DND-41 (cell line): ENCODE results near the gene FBN1.

Experiments
- EZH2 ChIP-seq: IDR thresholded peaks from 3 replicates; pipeline ENCODE4 v1.6.1; 2012; ENCODE audit warnings: borderline replicate concordance, low read depth, mild to moderate bottlenecking, moderate library complexity, low read length, inconsistent platforms; ENCODE audit not compliant: severe bottlenecking
- TF ChIP-seq, protein P1 (sequence below): IDR thresholded peaks from 2 replicates; pipeline ENCODE4 v1.5.1; 2012; ENCODE audit warnings: borderline replicate concordance, low read length, moderate library complexity, mild to moderate bottlenecking; ENCODE audit not compliant: poor library complexity, severe bottlenecking; ENCODE audit errors: extremely low read depth

DNA sequence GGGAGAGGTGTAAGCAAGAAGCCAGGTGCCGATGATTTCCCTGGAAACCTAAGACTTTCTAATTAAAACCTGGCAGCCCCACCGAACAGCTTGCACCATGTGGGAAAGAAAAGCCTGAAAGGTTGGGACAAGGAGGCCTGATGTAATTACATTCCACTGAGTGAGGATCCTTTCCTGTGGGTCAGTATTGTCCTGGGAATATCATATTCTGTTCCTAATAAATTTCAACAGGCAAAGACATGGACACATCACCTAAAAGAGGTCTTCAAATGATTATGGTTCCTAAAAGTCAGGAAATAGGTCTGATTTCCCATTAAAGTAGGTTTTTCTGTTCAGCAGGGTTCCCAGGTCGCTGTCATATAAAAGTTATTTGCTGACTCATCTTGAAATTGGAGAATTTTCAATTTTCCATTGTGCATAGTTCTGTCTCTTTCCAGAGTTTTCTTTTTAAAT is 255.8 kb downstream of the FBN1 start:
- TF ChIP-seq, protein P1, sequence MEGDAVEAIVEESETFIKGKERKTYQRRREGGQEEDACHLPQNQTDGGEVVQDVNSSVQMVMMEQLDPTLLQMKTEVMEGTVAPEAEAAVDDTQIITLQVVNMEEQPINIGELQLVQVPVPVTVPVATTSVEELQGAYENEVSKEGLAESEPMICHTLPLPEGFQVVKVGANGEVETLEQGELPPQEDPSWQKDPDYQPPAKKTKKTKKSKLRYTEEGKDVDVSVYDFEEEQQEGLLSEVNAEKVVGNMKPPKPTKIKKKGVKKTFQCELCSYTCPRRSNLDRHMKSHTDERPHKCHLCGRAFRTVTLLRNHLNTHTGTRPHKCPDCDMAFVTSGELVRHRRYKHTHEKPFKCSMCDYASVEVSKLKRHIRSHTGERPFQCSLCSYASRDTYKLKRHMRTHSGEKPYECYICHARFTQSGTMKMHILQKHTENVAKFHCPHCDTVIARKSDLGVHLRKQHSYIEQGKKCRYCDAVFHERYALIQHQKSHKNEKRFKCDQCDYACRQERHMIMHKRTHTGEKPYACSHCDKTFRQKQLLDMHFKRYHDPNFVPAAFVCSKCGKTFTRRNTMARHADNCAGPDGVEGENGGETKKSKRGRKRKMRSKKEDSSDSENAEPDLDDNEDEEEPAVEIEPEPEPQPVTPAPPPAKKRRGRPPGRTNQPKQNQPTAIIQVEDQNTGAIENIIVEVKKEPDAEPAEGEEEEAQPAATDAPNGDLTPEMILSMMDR, result no peak
- no peak for TF ChIP-seq EZH2
